Neutrophil (primary cell): ENCODE data around the gene UBTD1.

ENCODE experiments used
- H3K27ac ChIP-seq: fragments of 200-600 bp; sonication (generic); 2 replicates; pipeline ENCODE4 v1.5.1; 2016; ENCODE audit warnings: mild to moderate bottlenecking, moderate library complexity
- H3K27me3 ChIP-seq: fragments of 200-600 bp; sonication (generic); 2 replicates; pipeline ENCODE4 v1.6.0; 2016; ENCODE audit warnings: mild to moderate bottlenecking
- H3K36me3 ChIP-seq: fragments of 200-600 bp; sonication (generic); 2 replicates; pipeline ENCODE4 v1.5.1; 2017
- H3K4me1 ChIP-seq, 2 experiments: fragments of 200-600 bp in 1 of 2; sonication (generic) in 1 of 2; 1 replicate in 1 of 2; 2 replicates in 1 of 2; pipeline versions ENCODE4 v1.5.1 to v1.6.1; 2013 to 2016; ENCODE audit warnings: low read depth in 1 of 2, low read length in 1 of 2, mild to moderate bottlenecking in 1 of 2, moderate library complexity in 1 of 2; ENCODE audit not compliant: control insufficient read depth in 1 of 2, insufficient read depth in 1 of 2
- H3K4me3 ChIP-seq, 2 experiments: fragments of 200-600 bp in 1 of 2; sonication (generic) in 1 of 2; 1 replicate in 1 of 2; 2 replicates in 1 of 2; pipeline ENCODE4 v1.5.1; 2013 to 2016; ENCODE audit warnings: low read depth in 1 of 2, low read length in 1 of 2, mild to moderate bottlenecking in 1 of 2, moderate library complexity in 1 of 2
- H3K9me3 ChIP-seq: fragments of 200-600 bp; sonication (generic); 2 replicates; pipeline ENCODE4 v1.5.1; 2016
- CTCF ChIP-seq: fragments of 200-600 bp; sonication (generic); IDR thresholded peaks from 2 replicates; pipeline ENCODE4 v1.5.1; 2016; ENCODE audit warnings: antibody characterized with exemption

The UBTD1 gene

GRCh38 chr10:97534746-97535367 is 36.1 kb downstream of the UBTD1 start:
- Histone ChIP-seq H3K27me3 (no peaks in the 10 kb centered on the region), H3K4me3 (no peak overlapping the region), H3K36me3 (peaks cover 6% of the 10 kb centered on the region), H3K4me1 (no peaks in the 10 kb centered on the region), H3K27ac (no peak overlapping the region), H3K9me3 (no peaks in the 10 kb centered on the region)
- TF ChIP-seq CTCF = no peak

GRCh38 chr10:97537186-97537869 is 38.6 kb downstream of the UBTD1 start:
- no peak for TF ChIP-seq CTCF
- Histone ChIP-seq H3K4me1 (no peaks in the 10 kb centered on the region), H3K36me3 (peaks cover 6% of the 10 kb centered on the region), H3K27me3 (no peaks in the 10 kb centered on the region), H3K9me3 (no peaks in the 10 kb centered on the region), H3K27ac (no peak overlapping the region), H3K4me3 (no peak overlapping the region)

GRCh38 chr10:97538411-97538810 is 39.7 kb downstream of the UBTD1 start:
- Histone ChIP-seq H3K9me3 (no peaks in the 10 kb centered on the region), H3K27me3 (no peaks in the 10 kb centered on the region), H3K36me3 (no peaks in the 10 kb centered on the region), H3K4me1 (peaks cover 8 to 9% of the 10 kb centered on the region in 2 experiments), H3K4me3 (no peak overlapping the region), H3K27ac (no peak overlapping the region)
- no peak for TF ChIP-seq CTCF

- Histone ChIP-seq H3K27me3 (no peaks in the 10 kb centered on the region), H3K27ac (no peak overlapping the region), H3K36me3 (no peaks in the 10 kb centered on the region), H3K9me3 (no peaks in the 10 kb centered on the region), H3K4me1 (peaks cover 9 to 11% of the 10 kb centered on the region in 2 experiments), H3K4me3 (no peak overlapping the region)
- no peak for TF ChIP-seq CTCF
Measured at GRCh38 chr10:97538839-97539238, 40.1 kb downstream of the UBTD1 start.

GRCh38 chr10:97539523-97540200 is 40.9 kb downstream of the UBTD1 start:
- Histone ChIP-seq H3K9me3 (no peaks in the 10 kb centered on the region), H3K27me3 (no peaks in the 10 kb centered on the region), H3K36me3 (no peaks in the 10 kb centered on the region), H3K27ac (no peak overlapping the region), H3K4me3 (no peak overlapping the region), H3K4me1 (peaks cover 9 to 11% of the 10 kb centered on the region in 2 experiments)
- no peak for TF ChIP-seq CTCF
